CD4-positive, alpha-beta T cell treated with Interleukin-21 for 1 hour (primary cell): ENCODE measurements around the gene TAF1A.

Source experiments
- DNase-seq: peaks from one replicate; pipeline ENCODE4 v3.0.0-alpha.2; 2020

Gene TAF1A

DNA sequence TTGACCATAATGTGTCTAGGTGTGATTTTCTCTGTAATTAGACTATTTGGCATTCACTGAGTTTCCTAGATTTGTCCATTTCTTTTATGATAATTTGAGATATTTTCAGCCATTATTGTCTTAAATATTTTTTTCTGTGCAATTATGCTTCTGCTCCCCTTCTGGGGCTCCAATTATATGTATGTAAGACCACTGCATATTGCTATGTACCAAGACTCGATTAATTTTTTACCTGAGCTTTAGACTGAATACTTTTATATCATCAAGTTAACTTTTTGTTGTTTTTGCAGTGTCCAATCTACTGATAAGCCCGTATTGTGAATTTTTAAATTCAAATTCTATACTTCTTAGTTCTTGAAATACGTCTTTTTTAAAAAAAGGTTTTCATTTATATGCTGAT, 5.1 kb upstream of the TAF1A start:
- DNase-seq, result no peak

DNA sequence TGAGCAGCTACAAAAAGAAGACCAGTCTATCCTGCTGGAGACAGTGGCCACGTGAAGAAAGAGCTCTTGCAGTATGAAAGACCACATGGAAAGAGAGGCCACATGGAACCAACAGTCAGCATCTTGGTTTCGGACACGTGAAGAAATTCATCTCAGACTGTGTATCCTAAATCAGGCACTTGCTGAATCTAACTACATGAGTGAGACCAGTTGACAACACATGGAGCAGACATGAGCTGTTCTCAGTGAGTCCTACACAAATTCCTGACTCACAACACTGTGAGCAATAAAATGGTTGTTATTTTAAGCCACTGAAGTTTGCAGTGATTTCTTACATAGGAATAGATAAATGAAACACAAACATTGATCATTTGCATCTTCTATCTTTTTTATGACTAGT, 2.4 kb upstream of the TAF1A start:
- no peak for DNase-seq

DNA sequence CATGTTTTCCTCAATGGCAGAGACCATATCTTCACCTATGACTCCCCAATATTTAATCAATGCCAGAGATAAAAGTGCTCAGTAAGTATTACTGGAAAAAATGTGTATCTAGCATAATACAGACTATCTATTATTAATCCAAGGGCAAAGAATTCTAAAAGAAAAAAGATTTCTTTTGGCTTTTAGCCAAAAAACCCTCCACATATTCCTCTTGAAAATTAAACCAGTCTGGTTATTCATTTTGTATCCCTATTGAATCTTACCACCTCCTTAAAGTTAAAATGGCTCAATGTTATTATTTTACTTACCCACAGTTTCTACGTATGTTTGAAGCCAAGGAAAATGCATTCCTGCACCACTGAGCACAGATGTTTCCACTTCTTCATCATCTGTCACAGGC, 1.6 kb downstream of the TAF1A start:
- no peak for DNase-seq

DNA sequence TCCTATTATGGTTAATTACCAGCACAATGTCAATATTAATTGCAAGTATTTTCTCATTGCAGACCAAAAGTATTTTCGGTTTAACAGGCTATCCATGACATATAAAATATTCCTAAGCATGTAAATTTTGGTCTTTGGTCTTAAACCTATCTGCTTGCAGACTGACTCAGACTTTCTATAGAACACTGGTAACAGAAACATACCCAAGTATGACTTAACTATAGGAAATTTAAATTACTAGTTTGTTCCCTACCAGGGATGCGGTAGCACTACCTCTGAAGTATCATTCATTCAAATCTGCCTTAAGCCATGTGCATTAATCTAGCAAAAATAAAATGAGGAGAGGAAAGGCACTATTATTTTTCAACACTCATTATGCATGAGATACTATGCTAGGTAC, 2.9 kb downstream of the TAF1A start:
- no peak for DNase-seq

DNA sequence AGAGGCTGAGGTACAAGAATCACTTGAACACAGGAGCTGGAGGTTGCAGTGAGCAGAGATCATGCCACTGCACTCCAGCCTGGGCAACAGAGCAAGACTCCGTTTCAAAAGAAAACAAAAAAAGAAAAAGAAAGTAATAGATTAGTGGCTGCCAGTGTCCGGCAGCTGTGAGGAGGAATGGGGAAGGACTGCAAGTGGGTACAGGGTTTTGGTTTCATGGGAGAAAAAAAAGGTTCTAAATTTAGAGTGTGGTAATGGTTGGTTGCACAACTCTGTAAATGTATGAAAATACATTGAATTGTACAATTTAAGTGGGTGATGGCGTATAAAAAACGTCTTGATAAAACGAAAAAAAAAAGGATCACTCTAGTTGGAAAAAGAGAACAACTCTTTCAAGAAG, 6.7 kb downstream of the TAF1A start:
- no peak for DNase-seq

DNA sequence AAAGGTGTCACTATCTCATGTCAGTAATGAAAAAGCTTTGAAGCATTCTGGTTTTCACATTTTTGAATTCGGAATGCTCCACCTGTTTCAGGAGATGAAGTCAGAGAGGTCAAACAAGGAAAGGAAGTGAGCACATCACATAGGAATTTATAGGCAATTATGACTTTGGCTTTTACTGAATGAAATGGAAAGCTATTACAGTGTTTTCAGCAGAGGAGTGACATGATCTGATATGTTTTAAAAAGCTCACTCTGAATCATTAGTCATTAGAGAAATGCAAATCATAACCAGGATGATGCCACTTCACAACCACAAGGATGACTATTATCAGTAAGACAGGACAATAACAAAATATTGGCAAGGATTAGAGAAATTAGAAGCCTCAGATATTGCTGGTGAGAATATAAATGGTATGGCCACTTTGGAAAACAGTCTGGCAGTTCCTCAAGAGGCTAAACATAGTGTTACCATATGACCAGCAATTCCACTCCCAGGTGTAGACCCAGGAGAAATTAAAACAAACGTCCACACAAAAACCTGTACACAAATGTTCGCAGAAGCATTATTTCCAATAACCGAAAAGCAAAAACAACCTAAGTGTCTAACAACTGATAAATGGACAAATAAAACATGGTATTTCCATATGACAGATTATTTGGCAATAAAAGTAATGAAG, 7.5 kb downstream of the TAF1A start:
- no peak for DNase-seq

DNA sequence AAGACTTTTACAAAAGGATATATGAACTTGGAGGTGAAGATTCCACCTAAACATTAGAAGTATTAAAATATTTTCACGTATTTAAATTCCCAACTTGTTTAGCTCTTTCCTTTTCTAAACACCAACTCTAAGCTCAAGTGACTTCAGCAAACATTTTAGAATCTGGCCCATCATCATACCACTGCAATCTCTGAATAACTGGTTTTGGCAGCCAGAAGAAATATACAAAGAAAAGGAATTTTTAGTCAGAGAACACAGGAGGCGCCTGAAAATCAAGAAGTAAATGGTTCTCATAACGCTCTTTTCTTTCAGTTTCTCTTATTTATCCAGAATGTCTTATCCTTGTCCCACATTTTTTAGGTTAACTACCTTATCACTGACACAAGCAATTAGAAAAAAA, 10.4 kb downstream of the TAF1A start:
- DNase-seq, result no peak

DNA sequence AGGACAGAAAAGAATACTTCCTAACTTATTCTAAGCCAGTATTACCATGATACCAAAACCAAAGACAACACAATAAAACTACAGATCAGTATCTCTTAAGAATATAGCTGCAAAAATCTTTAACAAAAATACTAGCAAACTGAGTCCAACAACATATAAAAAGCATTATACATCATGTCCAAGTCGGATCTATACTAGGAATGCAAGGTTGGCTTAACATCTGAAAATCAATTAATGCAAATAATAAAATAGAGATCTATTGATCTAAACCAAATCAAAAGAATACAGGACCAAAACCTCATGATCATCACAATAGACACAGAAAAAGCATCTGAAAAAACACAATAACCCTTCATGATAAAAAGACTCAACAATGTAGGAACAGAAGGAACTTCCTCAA, 18.9 kb downstream of the TAF1A start:
- no peak for DNase-seq

DNA sequence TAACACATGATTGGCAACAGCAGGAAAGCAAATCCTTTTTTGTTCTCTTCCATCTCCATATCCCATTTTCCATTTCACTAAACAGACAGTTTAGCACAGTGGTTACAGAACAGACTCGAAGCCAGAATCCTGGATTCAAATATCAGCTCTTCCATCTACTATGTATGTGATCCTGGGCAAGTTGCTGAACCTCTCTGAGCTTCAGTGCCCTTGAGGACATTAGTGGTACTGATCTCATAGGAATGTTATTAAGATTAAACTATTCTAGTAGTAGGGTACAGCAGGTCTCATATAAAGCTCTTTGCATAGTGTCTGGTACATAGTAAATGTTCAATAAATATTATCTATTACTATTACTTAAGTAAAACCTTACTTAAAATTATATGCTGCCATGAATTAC, 28.1 kb downstream of the TAF1A start:
- DNase-seq, result no peak

DNA sequence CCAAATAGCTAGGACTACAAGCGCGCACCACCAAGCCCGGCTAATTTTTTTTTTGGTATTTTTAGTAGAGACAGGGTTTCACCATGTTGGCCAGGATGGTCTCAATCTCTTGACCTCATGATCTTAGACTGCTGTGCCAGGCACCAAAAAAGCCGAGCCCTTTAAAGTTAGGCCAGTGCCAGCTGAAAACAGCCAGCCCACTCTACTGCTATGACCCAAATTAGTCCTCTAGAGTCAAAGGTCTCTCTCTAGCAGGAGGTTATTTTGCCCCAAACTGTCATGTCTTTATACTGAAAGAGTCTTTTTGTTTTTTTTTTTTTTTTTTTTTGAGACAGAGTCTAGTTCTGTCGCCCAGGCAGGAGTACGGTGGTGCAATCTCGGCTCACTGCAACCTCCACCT, 32.2 kb downstream of the TAF1A start:
- no peak for DNase-seq

DNA sequence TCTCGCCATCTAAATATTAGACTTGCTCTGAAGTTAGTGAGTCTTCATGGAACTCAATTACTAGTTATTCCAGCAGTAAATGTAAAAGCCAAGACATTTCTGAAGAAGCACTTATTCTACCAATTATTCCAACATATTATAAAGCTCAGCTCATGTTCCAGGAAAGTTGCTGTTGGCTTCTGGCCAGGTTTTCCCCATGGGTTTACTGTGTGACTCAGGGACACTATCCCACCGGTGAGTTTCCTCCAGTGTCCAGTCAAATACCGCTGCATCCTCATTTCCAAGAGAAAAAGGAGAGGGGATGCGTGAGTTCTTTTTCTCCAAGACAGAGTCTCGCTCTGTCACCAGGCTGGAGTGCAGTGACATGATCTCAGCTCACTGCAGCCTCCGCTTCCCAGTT, 32.6 kb downstream of the TAF1A start:
- DNase-seq, result no peak

DNA sequence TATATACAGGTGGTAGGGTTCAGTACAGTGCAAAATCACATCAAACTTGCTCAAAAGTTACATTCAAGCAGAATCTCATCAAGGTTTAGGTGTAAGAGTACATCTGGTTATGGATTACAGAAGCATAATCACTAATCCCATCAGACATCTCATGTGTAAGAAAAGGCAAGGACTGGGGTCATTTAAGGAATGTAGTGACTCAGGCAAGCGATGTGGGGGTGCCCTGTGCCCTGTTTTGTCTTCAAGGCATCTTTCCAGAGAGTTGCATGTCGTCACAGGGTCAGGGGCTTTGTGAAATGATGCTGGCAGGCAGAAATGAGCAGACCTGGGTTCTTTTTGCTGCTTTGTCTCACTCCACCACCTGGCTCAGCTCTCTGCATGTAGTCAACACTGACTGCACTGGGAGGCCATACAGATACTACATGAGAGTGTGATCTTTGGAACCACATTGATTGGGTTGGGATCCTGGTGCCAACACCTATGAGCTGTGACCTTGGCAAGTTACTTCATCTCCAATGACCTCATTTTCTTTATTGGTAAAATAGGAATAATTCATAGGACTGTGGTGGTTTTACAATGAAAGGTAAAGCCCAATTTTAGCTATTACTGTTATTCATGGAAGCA, 33.6 kb downstream of the TAF1A start:
- no peak for DNase-seq

DNA sequence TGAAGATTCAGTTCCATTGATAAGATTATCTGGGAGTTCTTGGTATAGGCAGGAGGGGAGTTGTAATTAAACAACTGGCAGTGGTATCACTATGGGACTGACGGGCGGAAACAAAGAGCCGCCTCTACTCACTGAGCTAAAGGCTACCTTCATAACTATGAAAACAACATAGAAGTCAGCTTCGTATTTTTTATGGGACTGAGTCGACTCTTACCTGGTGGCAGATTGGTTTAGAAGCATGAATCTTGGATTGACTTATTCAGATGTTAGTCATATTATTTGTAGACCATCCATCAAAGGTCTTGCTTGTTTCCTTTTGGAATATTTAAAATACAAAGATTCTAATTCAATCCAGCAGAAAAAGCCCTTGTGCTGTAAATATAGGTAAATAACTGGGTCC, 35.6 kb downstream of the TAF1A start:
- no peak for DNase-seq

DNA sequence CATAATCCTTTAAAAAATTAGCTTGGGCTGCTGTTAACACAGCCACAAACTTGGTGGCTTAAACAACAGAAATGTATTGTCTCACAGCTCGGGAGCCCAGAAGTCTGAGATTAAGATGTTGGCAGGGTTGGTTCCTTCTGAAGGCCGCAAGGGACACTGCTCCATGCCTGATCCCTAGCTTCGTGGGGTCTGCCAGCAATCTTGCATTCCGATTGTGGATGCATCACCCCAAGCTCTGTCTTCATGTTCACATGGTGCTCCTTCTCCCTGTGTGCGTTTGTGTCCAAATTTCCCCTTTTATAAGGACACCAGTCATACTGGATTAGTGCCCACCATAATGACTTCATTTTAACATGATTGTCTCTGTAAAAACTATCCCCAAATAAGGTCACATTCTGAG, 36.9 kb downstream of the TAF1A start:
- DNase-seq, result no peak

DNA sequence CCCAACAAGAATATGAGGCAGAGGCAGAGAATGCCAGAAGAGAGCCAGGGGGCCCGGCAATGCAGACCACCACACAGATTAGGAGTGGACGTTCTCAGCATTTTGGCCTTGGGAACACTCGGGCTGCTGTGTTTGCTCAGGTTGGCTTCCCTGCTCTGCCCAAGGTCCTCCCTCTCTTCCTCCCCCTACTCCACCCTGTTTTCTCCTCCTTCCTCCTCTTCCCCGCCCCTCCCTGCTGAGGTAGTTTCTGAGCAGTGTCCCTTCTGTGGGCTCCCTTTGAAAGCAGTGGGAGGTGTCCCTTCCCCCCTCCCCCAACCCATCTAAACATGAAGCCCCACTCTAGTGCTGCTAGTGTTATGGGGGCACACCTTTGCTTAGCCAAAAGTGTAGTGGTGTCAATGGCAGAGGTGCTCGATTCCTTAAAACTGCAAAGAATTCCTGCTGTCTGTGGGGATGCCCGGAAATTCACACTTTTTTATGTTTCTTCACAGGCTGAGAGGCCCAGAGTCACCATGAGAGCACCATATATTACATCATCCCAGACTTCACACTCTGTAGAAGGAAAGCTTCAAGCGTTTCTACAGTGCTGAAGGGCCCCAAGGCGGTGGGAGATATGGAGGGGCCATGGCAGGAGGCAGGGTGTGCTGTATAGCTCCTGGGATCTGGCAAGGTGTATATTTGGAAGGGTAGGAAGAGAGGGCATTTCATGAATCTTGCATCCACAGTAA, 41.6 kb downstream of the TAF1A start, which contains the start of gene HHIPL2:
Gene HHIPL2 (minus strand): TSS at position 161 of the 728 bp plus-strand sequence. CDS start 60 bp downstream, at position 101.
- DNase-seq, result no peak

DNA sequence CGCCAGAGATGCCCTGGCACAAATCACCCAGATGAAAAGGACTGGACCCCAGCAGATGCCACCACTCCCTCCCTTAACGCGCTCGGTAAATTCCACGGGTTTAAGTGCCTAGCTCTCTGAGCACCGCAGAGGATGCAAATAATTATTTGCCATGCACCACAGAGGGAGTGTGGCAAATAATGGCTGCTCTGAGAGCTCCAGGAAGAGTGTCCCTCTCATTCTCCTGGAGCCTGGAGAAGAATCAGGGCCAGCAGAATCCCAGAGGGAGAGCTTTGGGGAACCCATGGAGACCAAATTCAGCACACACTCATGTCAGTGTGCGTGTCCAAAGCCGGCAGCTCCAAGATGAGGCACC, 42.5 kb downstream of the TAF1A start:
- no peak for DNase-seq

DNA sequence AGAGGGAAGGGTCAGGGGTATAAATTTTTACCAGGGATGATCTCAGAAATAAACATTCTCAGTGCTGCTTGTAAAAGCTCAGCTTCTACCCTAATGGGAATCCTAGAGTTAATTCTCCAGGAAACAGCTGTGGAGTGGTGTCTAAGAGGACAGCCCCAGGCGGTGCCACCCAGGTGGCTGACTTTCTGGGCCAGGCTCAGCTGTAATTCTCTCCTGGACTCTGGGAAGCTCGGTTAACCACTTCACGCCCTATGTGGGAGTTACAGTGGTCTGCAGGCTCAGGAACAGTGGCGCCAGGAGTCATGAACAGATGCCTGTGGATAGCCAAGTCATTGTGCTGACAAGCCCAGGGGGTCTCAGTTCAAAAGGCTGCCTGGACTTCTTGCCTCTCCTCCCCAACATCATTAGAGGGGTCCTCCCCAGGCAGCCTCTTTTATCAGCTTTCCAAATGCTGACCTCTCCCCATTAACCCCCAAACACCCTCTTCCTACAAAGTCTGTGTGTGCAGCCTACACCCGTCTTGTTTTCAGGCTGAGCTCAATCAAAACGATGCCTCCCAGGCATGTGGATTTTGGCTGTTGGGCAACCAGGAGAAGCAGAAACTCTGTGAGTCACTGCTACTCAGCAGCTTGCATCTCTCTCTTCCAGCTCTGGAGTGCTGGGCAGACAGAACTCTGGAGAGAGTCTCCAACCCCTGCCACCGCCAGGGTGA, 43.0 kb downstream of the TAF1A start:
- DNase-seq, result no peak

DNA sequence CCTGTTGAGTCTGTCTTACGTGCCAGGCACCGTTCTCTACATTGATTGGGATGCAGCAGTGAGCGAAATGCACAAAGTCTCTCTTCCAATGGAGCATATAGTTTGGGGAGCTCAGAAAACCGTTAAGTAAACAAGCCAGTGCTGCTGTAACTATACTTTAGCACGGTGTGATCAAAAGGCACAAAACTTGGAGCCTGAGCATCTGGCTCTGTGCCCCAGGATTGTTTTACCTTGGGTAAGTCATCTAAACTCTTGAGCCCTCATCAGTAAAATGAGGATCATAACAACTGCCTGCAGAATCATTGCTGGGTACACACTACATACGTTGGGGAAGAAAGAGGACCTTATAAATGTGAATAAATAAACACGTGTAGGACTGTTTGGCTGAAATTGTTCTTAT, 43.6 kb downstream of the TAF1A start:
- DNase-seq, result no peak

DNA sequence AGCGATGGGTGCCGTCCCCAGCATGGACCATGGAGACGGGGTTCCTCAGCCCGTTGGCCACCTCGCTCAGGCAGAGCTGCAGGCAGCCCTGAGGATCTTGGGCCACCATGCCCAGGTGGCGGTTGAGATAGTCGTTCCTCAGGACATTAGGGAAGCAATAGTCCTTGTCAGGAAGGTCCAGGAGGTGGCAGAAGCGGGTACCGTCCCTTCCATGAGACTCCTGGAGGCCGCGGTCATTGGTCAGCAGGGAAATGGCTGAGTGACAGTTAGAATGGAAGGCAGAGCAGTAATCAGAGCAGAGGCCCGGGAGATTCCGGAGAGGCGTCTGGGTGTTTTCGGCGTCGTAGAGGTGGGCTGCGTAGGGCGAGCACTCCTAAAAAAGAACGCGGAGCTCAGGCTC, 45.9 kb downstream of the TAF1A start:
- no peak for DNase-seq

DNA sequence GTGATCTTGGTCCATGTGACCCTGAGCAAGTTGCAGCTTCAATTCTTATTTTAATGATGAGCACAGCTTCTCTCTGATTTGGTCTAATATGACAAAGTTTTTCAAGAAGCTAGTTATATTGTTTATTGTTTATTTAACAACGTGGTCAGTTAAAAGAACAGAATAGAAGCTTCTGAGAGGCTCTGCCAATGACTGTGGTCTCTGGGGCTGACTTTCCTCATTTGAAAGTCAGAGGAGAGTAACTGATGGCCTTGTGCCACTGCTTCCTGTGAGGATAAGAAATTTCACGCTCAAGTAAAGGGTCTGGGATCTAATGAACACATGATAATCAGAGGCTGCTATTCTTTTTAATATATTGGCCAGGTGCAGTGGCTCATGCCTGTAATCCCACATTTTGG, 49.1 kb downstream of the TAF1A start:
- no peak for DNase-seq

DNA sequence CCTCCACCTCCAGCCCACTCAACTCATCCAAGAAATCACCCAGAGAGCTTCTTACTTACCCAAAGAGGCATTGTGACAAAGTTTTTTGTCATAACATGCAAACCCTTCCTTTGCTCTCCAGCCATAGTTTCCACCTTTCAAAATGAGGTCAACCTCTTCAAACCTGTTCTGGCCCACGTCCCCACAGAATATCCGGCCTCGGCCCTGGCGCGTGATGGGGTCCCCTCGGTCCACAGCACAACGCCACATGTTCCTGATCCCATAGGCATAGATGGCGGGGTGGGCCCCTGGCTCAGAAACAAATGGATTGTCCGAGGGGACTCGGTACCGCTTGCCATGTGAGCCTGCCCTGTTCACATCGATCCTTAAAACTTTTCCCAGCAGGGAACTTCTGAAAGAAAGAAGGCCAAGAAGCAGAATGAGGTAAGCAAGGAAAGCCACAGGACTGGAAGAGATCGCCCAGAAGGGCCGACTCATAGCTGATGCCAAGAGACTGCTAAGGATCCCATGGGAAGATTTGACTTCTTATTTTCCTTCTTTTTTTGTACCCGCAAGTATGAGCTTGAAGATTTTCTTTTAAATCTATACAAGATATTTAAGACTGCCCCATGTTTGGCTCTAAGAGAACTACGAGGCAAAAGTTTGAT, 49.7 kb downstream of the TAF1A start:
- DNase-seq, result no peak

DNA sequence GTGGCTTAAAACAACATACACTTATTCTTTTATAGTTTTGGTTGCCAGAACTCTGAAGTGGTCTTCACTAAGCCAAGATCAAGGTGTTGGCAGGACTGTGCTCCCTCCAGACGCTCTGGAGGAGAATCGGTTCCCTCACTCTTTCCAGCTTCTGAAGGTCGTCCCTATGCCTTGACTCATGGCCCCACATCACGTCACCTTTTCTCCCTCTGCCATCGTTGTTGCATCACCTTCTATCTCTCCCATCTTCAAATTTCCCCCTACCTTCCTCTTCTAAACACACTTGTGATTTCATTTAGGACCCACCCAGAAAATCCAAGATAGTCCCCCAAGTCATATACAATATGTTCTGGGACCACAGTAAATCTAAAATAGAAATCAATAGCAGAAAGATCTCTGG, 54.3 kb downstream of the TAF1A start:
- no peak for DNase-seq

DNA sequence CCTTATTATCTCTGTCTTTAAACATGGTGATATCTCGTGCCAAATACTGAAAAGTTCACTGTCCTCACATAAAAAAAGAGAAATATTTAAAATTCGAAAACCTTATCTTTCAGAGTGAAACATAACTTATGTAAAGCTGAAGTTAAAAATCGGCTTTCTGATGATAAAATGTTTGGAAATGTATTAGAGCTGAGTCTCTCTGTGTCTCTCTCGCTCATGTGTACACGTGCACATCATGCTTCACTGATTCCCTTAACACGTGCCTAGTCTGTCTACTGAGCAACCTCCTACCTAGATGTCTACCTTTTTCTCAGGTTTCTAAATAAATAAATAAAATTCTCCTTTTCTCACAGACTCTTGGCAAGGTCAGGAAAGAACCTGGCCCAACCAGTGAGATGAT, 58.9 kb downstream of the TAF1A start:
- no peak for DNase-seq
